Esophagus squamous epithelium (tissue), 4 donors: ENCODE data around the gene CELF4.

ENCODE experiments used
- POLR2A ChIP-seq, 4 donors: fragments of 450-650 bp; IDR thresholded peaks; one replicate each; pipeline ENCODE4 v1.6.1; 2017; ENCODE audit warnings: antibody characterized with exemption in 4 of 4, mild to moderate bottlenecking in 4 of 4, moderate library complexity in 3 of 4
- TF ChIP-seq, protein P1 (sequence below), 6 experiments: fragments of 450-650 bp in 4 of 6; fragments of 200-600 bp in 2 of 6; sonication (generic) in 2 of 6; IDR thresholded peaks; one replicate each; pipeline ENCODE4 v1.5.1; 2016 to 2019; ENCODE audit warnings: antibody characterized with exemption in 6 of 6, mild to moderate bottlenecking in 4 of 6, moderate library complexity in 4 of 6

DNA sequence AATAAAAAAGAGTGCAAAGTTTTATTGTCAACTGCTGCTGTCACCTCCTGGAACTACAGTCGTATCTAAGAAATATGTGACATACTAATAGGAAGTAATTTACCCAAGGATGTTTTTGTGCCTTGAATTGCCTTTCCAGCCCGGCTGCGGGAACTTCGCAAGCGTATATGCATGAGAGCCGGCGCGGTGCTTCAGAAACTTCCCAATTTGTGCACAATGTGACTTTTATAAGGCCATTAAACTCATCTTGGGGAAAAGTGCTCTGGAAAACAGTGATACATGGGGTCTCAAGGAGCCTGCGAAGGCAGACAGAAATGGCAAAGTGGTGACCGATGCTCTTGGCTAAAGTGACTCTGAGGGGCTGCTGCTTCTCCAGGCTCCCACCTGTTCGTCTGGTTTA lies 41.7 kb upstream of the CELF4 start:
- TF ChIP-seq, protein P1, sequence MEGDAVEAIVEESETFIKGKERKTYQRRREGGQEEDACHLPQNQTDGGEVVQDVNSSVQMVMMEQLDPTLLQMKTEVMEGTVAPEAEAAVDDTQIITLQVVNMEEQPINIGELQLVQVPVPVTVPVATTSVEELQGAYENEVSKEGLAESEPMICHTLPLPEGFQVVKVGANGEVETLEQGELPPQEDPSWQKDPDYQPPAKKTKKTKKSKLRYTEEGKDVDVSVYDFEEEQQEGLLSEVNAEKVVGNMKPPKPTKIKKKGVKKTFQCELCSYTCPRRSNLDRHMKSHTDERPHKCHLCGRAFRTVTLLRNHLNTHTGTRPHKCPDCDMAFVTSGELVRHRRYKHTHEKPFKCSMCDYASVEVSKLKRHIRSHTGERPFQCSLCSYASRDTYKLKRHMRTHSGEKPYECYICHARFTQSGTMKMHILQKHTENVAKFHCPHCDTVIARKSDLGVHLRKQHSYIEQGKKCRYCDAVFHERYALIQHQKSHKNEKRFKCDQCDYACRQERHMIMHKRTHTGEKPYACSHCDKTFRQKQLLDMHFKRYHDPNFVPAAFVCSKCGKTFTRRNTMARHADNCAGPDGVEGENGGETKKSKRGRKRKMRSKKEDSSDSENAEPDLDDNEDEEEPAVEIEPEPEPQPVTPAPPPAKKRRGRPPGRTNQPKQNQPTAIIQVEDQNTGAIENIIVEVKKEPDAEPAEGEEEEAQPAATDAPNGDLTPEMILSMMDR (IDR thresholded peaks at IDR 0.05), result no peak
- TF ChIP-seq POLR2A (IDR thresholded peaks at IDR 0.05), result no peak
